Measurements from ENCODE around the gene CNKSR1.
A peak's percentile ranks its signal among the peaks of the same experiment; 100 is the strongest.

Gene CNKSR1

DNA sequence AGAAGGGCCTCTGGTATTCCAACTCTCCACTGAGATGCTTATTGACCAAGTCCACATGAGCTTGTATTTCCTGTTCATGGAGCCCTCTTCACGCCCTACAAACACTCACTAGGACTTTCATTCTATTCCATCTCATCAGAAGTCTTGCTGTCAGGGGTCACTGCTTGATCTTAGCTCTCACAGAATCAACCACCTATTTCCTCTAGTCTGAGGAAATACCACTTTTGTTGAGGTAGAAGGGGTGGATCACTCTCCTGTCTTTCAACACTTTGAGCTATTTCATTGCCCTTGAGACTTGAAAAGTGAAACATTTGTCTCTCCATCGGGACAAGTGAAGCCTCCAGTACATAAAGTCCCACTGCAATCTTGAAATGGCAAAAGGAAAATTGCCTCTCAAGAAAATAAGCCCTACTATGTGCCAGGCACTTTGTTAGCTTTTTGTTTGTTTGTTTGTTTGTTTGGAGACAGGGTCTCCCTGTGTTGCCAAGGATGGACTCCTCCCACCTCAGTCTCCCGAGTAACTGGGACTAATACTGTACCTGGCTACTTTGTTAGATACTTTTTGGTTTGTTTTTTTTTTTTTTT, 38.2 kb upstream of the CNKSR1 start:
- H3K27ac ChIP-seq (ENCODE audit: low read length): no peak overlapping the region
- H3K27me3 ChIP-seq (replicated peaks; ENCODE audit: insufficient read depth, low read length): no peaks in the 10 kb centered on the region
- TF ChIP-seq CTCF (IDR thresholded peaks at IDR 0.05; ENCODE audit: low read length) (no peak), EZH2 (optimal IDR thresholded peaks at IDR 0.05; ENCODE audit: low read depth, low read length) (no peak), EZH2phosphoT487 (IDR thresholded peaks at IDR 0.05; ENCODE audit: low read length) (no peak)
- no peaks in the 10 kb centered on the region for H3K36me3 ChIP-seq (replicated peaks; ENCODE audit: insufficient read depth, low read length)
- no peaks in the 10 kb centered on the region for H3K9me3 ChIP-seq (replicated peaks; ENCODE audit: insufficient read depth, low read length)
- no peak overlapping the region for H3K4me2 ChIP-seq (ENCODE audit: low read depth, low read length)
- no peak overlapping the region for H3K4me3 ChIP-seq (ENCODE audit: low read length)
- no peaks in the 10 kb centered on the region for H3K4me1 ChIP-seq (ENCODE audit: low read length)
- no peaks in the 10 kb centered on the region; the same call in 1 of the 2 replicates for H4K20me1 ChIP-seq (ENCODE audit: insufficient read depth, low read length)
- H3K9me2 ChIP-seq (replicated peaks; ENCODE audit: insufficient read depth, low read length): no peaks in the 10 kb centered on the region
- DNase-seq: no peak
- no peak overlapping the region for H2AFZ ChIP-seq (ENCODE audit: low read length)
- no peak overlapping the region for H3K9ac ChIP-seq (ENCODE audit: low read length)
- no peaks in the 10 kb centered on the region for H3F3A ChIP-seq (ENCODE audit: insufficient read depth, low read length)
- no peaks in the 10 kb centered on the region for H3K79me2 ChIP-seq (ENCODE audit: low read length)

GRCh38 chr1:26142159-26142558, 35.1 kb upstream of the CNKSR1 start:
- Histone ChIP-seq H4K20me1 (ENCODE audit: insufficient read depth, low read length) (no peaks in the 10 kb centered on the region), H3K79me2 (ENCODE audit: low read length) (no peaks in the 10 kb centered on the region), H3K9me3 (replicated peaks; ENCODE audit: insufficient read depth, low read length) (no peaks in the 10 kb centered on the region), H3K4me2 (ENCODE audit: low read depth, low read length) (no peak overlapping the region), H3K36me3 (replicated peaks; ENCODE audit: insufficient read depth, low read length) (no peaks in the 10 kb centered on the region), H3K4me1 (ENCODE audit: low read length) (peaks cover 3% of the 10 kb centered on the region; the same call in 1 of the 2 replicates), H3K9me2 (replicated peaks; ENCODE audit: insufficient read depth, low read length) (no peaks in the 10 kb centered on the region), H3F3A (ENCODE audit: insufficient read depth, low read length) (no peaks in the 10 kb centered on the region), H2AFZ (ENCODE audit: low read length) (no peak overlapping the region), H3K9ac (ENCODE audit: low read length) (no peak overlapping the region), H3K27ac (ENCODE audit: low read length) (no peak overlapping the region), H3K27me3 (replicated peaks; ENCODE audit: insufficient read depth, low read length) (no peaks in the 10 kb centered on the region), H3K4me3 (ENCODE audit: low read length) (no peak overlapping the region)
- no peak for DNase-seq
- no peak for TF ChIP-seq EZH2phosphoT487 (IDR thresholded peaks at IDR 0.05; ENCODE audit: low read length)
- no peak for TF ChIP-seq EZH2 (optimal IDR thresholded peaks at IDR 0.05; ENCODE audit: low read depth, low read length)
- no peak for TF ChIP-seq CTCF (IDR thresholded peaks at IDR 0.05; ENCODE audit: low read length)

- peak; percentile 86 for DNase-seq
- no peak overlapping the region for H3K9ac ChIP-seq (ENCODE audit: low read length)
- no peaks in the 10 kb centered on the region for H3K9me2 ChIP-seq (replicated peaks; ENCODE audit: insufficient read depth, low read length)
- no peak overlapping the region for H3K4me3 ChIP-seq (ENCODE audit: low read length)
- peaks cover 3% of the 10 kb centered on the region; the same call in 1 of the 2 replicates for H3K4me1 ChIP-seq (ENCODE audit: low read length)
- H3F3A ChIP-seq (ENCODE audit: insufficient read depth, low read length): no peaks in the 10 kb centered on the region
- no peaks in the 10 kb centered on the region for H3K36me3 ChIP-seq (replicated peaks; ENCODE audit: insufficient read depth, low read length)
- H3K4me2 ChIP-seq (ENCODE audit: low read depth, low read length): peak overlapping the region; percentile 38
- no peaks in the 10 kb centered on the region for H3K27me3 ChIP-seq (replicated peaks; ENCODE audit: insufficient read depth, low read length)
- H2AFZ ChIP-seq (ENCODE audit: low read length): peak overlapping the region; percentile 24; the same call in 1 of the 2 replicates
- no peak overlapping the region for H3K27ac ChIP-seq (ENCODE audit: low read length)
- no peaks in the 10 kb centered on the region for H4K20me1 ChIP-seq (ENCODE audit: insufficient read depth, low read length)
- H3K79me2 ChIP-seq (ENCODE audit: low read length): no peaks in the 10 kb centered on the region
- no peak for TF ChIP-seq EZH2 (optimal IDR thresholded peaks at IDR 0.05; ENCODE audit: low read depth, low read length)
- peak; percentile 83 for TF ChIP-seq CTCF (IDR thresholded peaks at IDR 0.05; ENCODE audit: low read length)
- TF ChIP-seq EZH2phosphoT487 (IDR thresholded peaks at IDR 0.05; ENCODE audit: low read length): no peak
- no peaks in the 10 kb centered on the region for H3K9me3 ChIP-seq (replicated peaks; ENCODE audit: insufficient read depth, low read length)
These were observed 32.0 kb upstream of the CNKSR1 start for GRCh38 chr1:26145041-26145959.
